CD4-positive, alpha-beta T cell treated with Interferon alpha-2 for 1 hour (primary cell): ENCODE measurements around the gene WDR18.
"Not testable (repeated sequence)": the region's sequence is repeated elsewhere in the genome, so short reads cannot be mapped to it uniquely, and the experiment has no call there.

Source experiments
- DNase-seq, 2 donors: peaks; one replicate each; pipeline ENCODE4 v3.0.0-alpha.2; 2020 to 2022

The WDR18 gene

DNA sequence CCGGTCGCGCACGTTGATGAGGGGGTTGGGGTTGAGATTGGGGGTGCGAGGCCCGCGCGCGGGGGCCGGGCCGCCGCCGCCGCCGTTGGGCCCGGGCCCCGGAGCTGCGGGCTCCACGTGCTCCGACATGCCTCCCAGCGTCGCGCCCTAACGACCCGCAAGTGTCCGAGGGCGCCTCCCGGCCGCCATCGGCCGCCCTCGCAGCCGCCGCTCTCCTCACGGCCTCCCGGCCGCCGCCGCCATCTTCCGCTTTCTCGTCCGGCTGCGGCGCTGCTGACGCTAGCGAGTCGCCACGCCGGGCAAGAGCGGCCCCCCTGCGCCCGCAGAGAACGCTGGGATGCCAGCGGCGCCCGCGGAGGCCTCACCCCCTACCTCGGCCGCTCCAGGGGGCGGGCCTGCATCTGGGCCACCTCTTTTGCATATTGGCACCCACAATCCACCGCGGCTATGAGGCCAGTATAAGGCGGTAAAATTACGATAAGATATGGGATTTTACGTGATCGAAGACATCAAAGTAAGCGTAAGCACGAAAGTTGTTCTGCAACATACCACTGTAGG is 36.8 kb downstream of the WDR18 start, which contains the start of gene TMEM259:
TMEM259 (minus strand) TSS at position 256 of the 558 bp plus-strand sequence; CDS start at position 129, 127 bp downstream.
- peak; percentile 98 for DNase-seq

DNA sequence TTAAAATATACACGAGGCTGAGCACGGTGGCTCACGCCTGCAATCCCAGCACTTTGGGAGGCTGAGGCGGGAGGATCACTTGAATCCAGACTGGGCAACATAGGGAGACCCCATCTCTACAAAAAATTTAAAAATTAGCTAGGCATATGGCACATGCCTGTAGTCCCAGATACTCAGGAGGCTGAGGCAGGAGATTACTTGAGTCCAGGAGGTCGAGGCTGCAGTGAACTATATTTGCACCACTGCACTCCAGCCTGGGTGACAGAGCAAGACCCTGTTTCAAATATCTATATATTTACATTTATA is 39.7 kb downstream of the WDR18 start:
- not testable (repeated sequence) for DNase-seq

DNA sequence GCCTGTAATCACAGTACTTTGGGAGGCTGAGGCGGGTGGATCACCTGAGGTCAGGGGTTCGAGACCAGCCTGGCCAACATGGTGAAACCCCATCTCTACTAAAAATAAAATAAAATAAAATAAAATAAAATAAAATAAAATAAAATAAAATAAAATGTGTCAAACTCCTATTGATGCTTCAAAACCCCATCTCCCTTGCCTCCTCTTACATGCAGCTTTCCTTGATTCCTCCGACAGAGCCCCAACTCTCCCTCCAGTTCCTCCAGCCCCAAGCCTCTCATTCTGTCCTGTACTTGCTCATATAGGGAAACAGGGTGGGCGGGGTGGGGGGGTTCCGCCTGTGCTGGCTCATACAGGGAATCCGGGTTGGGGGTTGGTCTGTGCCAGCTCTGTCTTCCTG is 40.9 kb downstream of the WDR18 start:
- not testable (repeated sequence) for DNase-seq

DNA sequence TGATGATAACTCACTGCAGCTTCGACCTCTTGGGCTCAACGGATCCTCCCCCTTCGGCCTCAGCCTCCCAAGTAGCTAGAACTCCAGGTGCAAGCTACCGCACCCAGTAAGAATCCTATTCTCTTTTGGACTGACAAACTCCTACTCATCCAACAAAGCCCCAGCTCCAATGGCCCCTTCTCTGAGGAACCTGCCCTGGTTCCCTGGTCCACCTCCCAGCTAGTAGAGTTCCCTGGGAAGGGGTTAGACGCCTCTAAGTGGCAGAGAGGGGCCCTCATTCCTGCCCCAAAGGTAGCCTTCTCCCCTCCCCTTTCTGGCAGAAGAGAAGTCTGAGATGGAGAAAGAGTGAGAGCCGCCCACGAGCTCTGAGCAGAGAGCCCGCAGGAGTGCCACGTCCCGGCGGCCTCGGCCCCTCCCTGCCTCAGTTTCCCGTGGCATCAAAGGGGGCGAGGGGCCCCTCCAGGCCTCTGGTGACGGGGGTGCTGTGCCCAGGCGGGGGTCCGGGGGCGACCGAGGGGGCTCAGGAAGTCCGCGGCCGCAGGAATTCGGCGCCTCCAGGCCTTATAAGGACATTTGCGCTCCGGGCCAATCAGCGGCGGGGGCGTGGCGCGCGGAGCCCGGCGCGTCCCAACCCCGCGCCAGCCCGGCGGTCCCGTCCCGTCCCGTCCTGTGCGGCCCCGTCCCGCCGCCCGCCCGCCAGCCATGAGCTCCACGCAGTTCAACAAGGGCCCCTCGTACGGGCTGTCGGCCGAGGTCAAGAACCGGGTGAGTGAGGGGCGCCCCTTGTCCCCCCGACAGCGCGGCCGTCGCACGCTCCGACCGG is 42.0 kb downstream of the WDR18 start, which contains the start of gene CNN2:
CNN2 (plus strand) TSS at position 649 of the 823 bp plus-strand sequence; CDS start at position 703, 54 bp downstream.
- peak; percentile 45 to 69 for DNase-seq

DNA sequence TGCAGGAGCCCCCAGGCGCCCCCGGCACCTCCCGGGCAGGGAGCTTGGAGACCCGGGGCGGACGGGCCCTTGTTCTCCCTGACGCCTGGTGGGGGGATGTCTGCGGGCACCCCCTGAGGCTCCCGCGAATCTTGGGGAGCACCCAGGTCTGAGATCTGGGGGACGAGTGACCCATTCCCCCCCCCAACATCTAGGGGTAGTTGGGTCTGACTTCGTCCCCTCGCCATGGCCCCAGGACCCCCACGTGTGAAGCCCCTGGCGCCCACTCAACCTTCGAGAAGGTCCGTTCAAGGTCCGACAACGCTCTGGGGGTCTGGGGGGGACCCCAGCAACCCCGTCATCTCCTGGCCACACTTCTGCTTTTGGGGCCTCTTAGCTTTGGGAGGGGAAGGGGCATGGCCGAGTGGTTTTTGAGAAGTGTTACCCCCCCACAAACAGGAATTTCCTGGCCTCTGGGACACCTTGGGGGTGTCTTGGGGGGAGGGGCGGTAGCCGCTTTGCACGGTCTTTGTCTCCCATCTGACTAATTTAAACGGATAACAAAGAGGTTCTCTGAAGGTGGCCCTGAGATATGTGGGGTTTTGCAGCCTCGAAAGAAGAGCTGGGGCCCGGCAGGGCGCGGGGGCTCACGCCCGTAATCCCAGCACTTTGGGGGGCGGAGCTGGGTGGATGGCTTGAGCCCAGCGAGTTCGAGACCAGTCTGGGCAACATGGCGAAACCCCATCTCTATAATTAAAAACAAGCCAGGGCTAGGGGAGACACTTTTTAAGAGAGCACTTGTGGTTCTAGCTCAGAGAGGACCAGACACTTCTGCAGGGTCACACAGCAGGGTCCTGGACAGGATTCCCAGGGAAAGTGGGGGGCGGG is 42.9 kb downstream of the WDR18 start:
- DNase-seq: peak in 1 of 2 donors; percentile 36

DNA sequence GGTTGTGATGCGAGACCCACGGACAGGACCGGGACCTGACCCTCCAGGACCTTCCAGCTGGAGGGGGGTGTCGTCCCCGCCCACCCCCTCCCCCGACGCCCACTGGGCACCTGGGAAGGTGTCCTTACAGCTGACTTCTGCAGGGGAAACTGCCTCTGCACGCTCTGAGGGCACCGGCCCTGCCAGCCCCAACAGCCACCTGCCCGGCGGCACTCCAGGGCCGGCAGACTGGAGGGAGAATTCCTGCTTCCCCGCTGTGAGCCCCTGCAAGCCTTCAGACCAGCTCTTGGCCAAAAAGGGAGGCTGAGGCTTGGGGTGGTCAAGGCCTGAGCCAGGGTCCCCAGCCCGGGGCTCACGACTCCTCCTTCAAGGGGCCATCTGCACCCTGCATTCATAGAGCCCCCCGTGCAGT is 43.5 kb downstream of the WDR18 start:
- DNase-seq: no peak

DNA sequence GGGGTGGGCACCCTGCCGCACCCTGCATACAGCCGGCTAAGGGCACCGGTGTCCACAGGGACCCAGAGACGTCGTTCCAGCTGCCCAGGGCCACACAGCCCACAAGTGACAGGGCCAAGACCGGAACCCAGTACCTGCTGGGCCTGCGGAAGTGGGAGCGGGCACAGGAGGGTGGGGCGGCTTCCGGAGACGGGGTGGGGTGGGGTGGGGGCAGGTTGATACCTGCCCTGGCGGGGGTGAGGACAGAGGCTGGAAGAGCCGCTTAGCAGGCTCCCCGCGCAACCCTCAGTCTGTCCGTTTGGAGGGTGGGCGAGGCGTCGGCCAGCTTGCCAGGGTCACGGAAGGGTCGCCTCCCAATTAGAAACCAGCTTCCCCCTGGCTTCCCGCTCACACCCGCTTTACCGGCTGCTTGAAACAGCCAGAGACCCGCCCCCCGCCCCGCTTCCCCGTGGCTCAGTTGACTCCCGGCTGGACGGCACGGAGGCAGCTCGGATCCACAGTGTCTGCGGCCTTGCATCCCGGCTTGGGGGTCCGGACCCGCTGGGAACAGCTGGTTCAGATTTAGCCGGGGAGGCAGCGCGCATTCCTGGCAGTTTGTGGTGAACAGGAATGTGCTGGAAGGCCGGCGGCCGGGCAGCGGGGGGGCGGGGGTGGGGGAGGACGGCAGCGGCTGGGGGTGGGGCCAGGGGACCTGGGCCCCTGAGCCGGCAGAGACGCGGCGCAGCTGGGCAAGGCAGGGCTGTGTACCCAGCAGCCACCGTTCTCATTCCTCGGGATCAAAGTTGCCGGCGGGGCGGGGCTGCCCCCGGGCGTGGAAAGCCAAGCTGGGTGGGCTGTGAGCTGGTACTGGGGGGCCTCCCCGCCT is 44.1 kb downstream of the WDR18 start:
- DNase-seq: peak; percentile 60 to 76

DNA sequence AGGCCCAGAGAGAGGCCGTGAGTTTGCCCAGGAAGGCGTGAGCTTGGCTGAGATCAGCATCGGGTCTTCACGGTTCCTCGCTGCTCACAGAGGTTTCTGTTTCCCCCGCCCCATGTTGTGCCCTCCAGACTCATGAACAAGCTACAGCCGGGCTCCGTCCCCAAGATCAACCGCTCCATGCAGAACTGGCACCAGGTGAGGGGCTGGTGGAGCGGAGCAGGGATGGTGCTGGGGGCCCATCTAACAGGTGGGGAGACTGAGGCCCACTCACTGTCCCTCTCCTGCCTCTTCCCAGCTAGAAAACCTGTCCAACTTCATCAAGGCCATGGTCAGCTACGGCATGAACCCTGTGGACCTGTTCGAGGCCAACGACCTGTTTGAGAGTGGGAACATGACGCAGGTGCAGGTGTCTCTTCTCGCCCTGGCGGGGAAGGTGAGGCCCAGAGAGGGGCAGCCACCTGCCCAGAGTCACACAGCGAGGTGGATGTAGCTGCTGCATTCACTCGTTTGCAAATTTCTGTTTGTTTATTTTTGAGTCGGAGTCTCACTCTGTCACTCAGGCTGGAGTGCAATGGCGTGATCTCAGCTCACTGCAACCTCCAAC is 48.2 kb downstream of the WDR18 start:
- no peak for DNase-seq

DNA sequence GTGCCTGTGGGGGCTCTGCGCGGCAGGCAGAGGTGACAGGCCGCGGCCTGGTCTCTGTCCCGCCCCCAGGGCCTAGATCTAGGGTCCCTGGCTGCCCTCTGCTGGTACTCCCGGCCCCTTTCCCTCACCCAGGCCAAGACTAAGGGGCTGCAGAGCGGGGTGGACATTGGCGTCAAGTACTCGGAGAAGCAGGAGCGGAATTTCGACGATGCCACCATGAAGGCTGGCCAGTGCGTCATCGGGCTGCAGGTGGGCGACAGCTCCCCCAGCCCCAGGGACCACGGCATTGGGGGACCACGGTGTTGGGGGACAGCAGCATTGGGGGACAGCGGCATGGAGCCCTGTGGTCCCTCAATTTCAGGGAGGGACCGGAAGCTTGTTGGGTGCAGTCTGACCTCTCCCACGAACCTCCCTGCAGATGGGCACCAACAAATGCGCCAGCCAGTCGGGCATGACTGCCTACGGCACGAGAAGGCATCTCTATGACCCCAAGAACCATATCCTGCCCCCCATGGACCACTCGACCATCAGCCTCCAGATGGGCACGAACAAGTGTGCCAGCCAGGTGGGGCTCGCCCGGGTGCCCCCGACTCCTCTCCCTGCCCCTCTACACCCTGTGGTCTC is 52.0 kb downstream of the WDR18 start:
- DNase-seq: peak in 1 of 2 donors; percentile 37

DNA sequence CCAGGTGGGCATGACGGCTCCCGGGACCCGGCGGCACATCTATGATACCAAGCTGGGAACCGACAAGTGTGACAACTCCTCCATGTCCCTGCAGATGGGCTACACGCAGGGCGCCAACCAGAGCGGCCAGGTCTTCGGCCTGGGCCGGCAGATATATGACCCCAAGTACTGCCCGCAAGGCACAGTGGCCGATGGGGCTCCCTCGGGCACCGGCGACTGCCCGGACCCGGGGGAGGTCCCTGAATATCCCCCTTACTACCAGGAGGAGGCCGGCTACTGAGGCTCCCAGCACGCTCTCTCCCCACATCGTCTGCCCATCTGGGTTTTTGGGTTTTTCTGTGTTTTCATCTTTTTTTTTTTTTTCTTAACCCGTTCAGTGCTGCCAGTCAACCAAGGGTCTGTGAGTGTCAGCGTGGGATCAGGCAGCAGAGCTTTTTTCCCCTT is 53.5 kb downstream of the WDR18 start:
- DNase-seq: peak in 1 of 2 donors; percentile 28

DNA sequence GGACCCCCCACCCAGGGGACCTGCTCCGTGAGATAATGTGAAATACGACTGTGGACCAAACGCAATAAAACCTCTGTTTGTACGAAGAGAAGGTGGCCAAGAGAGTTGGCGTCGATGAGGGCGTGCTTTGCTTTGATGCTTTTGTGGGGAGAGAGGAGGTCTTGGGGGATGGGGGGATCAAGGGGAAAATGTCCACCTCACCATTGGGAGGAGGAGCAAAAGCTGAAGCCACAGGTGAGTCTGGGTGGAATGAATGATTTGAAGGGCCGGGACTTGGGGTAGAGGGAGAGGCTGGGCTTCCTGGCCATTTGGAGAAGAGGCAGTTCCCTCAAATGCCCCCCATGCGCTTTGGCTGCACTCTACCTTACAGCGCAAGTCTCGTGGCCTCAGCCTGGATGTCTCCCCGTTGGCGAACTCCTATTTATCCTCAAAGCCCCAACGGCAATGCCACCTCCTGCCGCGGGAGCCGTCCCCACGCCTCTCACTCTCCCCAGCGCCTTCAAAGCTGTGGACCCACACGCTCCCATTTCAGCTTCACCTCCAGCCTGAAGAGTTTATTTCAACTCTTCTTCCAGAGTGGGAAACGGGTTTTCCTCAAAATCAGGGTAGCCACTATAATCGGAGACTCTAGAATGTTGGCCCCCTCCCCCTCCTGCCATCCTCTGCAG is 55.0 kb downstream of the WDR18 start:
- DNase-seq: peak in 1 of 2 donors; percentile 34

DNA sequence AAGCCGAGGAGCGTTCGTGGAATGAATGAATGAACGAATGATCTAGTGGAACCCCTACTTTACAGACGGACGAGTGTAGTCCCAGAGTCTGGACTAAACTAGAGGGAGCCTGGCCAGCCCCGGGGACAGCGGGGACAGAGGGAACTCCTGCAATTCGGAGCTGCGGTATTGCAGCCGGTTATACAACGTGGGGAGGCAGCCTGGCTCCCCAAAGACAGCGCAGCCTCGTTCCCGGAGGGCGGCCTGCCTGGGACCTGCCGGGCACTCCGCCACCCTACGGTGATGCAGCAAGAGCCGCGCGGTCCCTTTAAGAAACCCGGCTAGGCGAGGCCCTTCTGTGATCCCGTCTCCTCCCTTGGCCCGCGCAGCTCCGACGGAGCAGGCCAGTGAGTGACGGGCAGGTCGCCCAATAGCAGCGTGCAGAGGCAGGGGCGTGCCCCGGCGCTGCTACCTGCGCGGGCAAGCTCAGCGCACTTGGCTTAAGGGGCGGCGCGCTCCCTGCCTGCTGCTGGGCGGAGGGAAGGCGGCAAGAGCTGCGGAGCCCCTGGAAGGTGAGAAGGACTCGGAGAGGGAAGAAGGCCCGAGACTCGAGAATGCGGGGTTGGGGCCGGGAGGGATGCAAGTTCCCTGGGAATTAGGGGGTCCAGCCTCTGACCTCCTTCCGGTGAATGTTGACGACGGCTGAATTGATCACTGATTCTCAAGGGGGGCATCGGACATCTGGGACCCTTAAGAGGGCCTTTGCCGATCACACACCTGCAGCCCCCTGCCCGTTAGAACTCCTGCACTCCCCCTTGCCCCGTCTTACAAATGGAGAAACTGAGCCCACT is 55.7 kb downstream of the WDR18 start, which contains the start of gene ABCA7:
ABCA7 (plus strand) TSS at position 462 of the 830 bp plus-strand sequence. CDS start 1,255 bp downstream, outside the sequence.
- DNase-seq: peak; percentile 98 to 99

DNA sequence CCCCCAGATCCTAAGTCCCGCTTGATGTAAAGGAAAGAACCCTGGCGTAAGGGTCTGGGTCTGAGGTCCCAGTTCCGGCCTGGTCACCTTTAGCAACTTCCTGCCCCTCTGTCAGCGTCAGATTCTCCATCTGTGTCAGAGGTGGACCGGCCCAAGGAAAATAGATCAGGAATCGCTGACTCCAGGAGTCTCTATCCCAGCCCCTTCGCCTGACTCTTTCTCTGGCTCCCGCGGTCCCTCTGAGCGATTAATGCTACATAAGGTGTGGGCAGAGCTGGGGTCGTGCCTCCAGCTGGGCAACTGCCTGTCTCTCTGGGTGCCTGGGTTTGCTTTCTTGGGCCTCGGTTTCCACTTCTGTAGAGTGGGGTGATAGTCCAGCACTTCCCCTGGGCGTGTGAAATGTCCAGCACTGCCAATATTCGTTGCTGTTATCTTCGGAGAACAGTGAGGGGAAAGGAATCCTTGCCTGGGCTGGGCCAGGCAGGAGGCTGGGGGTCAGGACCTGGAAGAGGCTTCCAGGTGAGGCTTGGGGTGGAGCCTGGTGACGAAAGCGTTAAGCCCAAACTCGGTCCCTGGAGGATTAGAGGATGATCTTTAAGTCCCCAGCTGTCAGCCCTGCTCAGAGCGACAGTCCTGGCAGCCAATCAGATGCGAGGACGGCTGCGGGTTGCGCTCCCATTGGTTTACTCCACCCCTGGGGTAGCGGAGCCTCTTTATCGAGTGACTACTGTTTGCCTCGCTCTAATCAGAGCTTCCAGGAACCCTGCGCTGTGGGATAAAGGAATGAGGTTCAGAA is 56.5 kb downstream of the WDR18 start:
- peak; percentile 92 to 94 for DNase-seq

DNA sequence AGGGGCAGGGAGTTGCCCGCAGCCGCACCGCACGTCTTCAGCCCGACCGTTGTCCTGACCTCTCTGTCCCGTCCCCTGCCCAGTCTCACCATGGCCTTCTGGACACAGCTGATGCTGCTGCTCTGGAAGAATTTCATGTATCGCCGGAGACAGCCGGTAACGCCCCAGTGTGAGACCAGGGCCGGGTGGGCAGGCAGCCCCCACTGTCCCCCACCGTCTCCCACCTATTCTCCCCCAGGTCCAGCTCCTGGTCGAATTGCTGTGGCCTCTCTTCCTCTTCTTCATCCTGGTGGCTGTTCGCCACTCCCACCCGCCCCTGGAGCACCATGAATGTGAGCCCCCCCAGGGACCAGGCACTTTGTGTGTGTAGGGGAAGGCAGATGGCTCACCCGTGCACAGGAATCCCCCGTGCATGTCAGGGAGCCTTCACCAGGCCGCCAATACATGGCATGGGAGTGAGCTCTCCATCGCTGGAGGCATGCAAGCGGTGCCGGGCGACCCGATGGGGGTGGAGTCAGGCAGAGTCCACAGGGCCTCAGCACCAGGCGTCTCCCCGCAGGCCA is 57.2 kb downstream of the WDR18 start:
- no peak for DNase-seq

DNA sequence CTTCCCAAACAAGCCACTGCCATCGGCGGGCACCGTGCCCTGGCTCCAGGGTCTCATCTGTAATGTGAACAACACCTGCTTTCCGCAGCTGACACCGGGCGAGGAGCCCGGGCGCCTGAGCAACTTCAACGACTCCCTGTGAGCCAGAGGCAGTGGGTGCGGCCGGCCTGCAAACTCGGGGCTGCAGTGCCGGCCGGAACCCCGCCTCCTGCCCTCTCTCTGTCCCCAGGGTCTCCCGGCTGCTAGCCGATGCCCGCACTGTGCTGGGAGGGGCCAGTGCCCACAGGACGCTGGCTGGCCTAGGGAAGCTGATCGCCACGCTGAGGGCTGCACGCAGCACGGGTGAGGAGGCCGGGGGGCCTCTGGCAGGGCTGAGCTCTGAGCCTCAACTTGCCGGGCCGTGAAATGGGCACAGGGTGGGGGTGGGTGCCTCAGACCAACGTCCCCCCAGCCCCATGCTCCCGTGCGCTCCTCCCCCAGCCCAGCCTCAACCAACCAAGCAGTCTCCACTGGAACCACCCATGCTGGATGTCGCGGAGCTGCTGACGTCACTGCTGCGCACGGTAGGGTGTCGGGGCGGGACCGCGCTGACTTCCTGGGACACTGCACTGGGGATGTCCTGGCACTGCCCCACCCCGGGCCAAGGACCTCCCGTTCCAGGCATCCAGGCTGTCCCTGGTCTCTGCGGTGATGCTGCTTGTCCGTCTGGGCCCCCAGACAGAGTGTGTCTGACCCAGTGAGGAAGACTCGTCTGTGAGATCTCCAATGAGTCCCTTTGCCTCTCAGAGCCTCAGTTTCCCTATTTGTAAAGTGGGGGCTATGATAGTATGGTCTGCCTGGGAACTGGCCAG is 57.9 kb downstream of the WDR18 start:
- no peak for DNase-seq

DNA sequence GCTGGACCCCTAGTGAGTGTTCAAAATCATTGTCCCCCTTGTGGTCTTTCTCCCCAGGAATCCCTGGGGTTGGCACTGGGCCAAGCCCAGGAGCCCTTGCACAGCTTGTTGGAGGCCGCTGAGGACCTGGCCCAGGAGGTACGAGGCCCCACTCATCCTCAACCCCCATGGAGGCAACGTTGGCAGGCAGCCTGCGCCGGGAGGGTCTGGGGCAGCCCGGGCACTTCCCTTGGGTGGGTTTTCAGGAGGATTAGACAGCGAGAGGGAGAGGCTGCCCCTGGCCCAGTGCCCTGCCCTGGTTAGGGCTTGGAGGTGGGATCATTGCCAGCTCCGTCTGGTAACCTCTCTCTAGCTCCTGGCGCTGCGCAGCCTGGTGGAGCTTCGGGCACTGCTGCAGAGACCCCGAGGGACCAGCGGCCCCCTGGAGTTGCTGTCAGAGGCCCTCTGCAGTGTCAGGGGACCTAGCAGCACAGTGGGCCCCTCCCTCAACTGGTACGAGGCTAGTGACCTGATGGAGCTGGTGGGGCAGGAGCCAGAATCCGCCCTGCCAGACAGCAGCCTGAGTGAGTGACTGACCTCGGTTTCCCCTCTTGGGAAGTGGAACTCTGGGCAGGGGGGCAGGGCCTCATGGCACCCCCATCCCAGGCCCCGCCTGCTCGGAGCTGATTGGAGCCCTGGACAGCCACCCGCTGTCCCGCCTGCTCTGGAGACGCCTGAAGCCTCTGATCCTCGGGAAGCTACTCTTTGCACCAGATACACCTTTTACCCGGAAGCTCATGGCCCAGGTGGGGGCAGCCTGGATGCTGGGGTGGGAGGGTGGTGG is 58.8 kb downstream of the WDR18 start:
- no peak for DNase-seq
